HG02588 (cell line): Measurements from ENCODE around the gene CAMKK2.
A peak's percentile ranks its signal among the peaks of the same experiment; 100 is the strongest.
"Not testable (repeated sequence)": the region's sequence is repeated elsewhere in the genome, so short reads cannot be mapped to it uniquely, and the experiment has no call there.

Experiments used
- ATAC-seq: cut with Tn5 transposase; IDR thresholded peaks from one replicate; pipeline ENCODE4 v1.9.1; 2021; ENCODE audit warnings: mild to moderate bottlenecking, moderate library complexity; ENCODE audit not compliant: unreplicated experiment

Gene CAMKK2

GRCh38 chr12:121296618-121297434, at the start of gene CAMKK2:
TSS of gene CAMKK2 (minus strand) at chr12:121296709. CDS start at chr12:121274526, 22,183 bp downstream.
- peak; percentile 62 for ATAC-seq

GRCh38 chr12:121345151-121345815, 48.8 kb upstream of the CAMKK2 start:
- ATAC-seq: no peak

- no peak for ATAC-seq
Observed at GRCh38 chr12:121344506-121344905, 48.0 kb upstream of the CAMKK2 start.

GRCh38 chr12:121337416-121337815, 40.9 kb upstream of the CAMKK2 start:
- ATAC-seq: no peak

- ATAC-seq: no peak
Observed at GRCh38 chr12:121334513-121335343, 38.2 kb upstream of the CAMKK2 start.

GRCh38 chr12:121333747-121334146, 37.2 kb upstream of the CAMKK2 start:
- ATAC-seq: no peak

GRCh38 chr12:121331248-121331647, 34.7 kb upstream of the CAMKK2 start:
- ATAC-seq: no peak

- ATAC-seq: no peak
Observed at GRCh38 chr12:121330692-121331091, 34.2 kb upstream of the CAMKK2 start.

- ATAC-seq: no peak
Observed at GRCh38 chr12:121330195-121330594, 33.7 kb upstream of the CAMKK2 start.

- no peak for ATAC-seq
Observed at GRCh38 chr12:121328620-121329019, 32.1 kb upstream of the CAMKK2 start.

GRCh38 chr12:121326996-121327674, 30.6 kb upstream of the CAMKK2 start:
- ATAC-seq: no peak

- no peak for ATAC-seq
Observed at GRCh38 chr12:121325922-121326396, 29.4 kb upstream of the CAMKK2 start.

- ATAC-seq: no peak
Observed at GRCh38 chr12:121323908-121324307, 27.4 kb upstream of the CAMKK2 start.

- no peak for ATAC-seq
Observed at GRCh38 chr12:121318121-121318520, 21.6 kb upstream of the CAMKK2 start.

GRCh38 chr12:121314431-121314830, 17.9 kb upstream of the CAMKK2 start:
- no peak for ATAC-seq

GRCh38 chr12:121310231-121310630, 13.7 kb upstream of the CAMKK2 start:
- ATAC-seq: not testable (repeated sequence)

- ATAC-seq: not testable (repeated sequence)
Observed at GRCh38 chr12:121307397-121307796, 10.9 kb upstream of the CAMKK2 start.

GRCh38 chr12:121304306-121304705, 7.8 kb upstream of the CAMKK2 start:
- no peak for ATAC-seq

GRCh38 chr12:121301876-121302275, 5.4 kb upstream of the CAMKK2 start:
- ATAC-seq: no peak

- ATAC-seq: no peak
Observed at GRCh38 chr12:121300083-121300819, 3.7 kb upstream of the CAMKK2 start.
